Uterus (tissue), 4 donors: Measurements from ENCODE around the gene RMRP. TPM values are rescaled to one million over a fixed set of nuclear protein-coding genes. Genes with fewer than 3 reads are reported as not detected.

Source experiments
- DNase-seq, 2 donors: peaks; one replicate each; pipeline ENCODE4 v3.0.0-alpha.2; 2019 to 2020
- H3K27ac ChIP-seq, 2 donors: fragments of 200-600 bp; sonication (generic); 1 replicate in 1 of 2; 2 replicates in 1 of 2; pipeline ENCODE4 v1.5.1; 2016 to 2018
- H3K27me3 ChIP-seq, 2 donors: fragments of 200-600 bp; sonication (generic); one replicate each; pipeline ENCODE4 v1.5.1; 2018 to 2019; ENCODE audit warnings: control low read depth in 1 of 2
- H3K36me3 ChIP-seq, 2 donors: fragments of 200-600 bp; sonication (generic); one replicate each; pipeline ENCODE4 v1.5.1; 2019; ENCODE audit warnings: control low read depth in 1 of 2
- H3K4me1 ChIP-seq, 2 donors: fragments of 200-600 bp; sonication (generic); one replicate each; pipeline ENCODE4 v1.5.1; 2018 to 2019; ENCODE audit warnings: control low read depth in 1 of 2
- H3K4me3 ChIP-seq, 2 donors: fragments of 200-600 bp; sonication (generic); 1 replicate in 1 of 2; 2 replicates in 1 of 2; pipeline ENCODE4 v1.5.1; 2018 to 2019; ENCODE audit warnings: mild to moderate bottlenecking in 1 of 2
- H3K9me3 ChIP-seq, 2 donors: fragments of 200-600 bp; sonication (generic); one replicate each; pipeline ENCODE4 v1.5.1; 2019; ENCODE audit warnings: control low read depth in 1 of 2
- POLR2A ChIP-seq, 2 donors: fragments of 450-650 bp; IDR thresholded peaks; one replicate each; pipeline ENCODE4 v1.6.1; 2016; ENCODE audit warnings: antibody characterized with exemption in 2 of 2, mild to moderate bottlenecking in 1 of 2, moderate library complexity in 1 of 2
- intact Hi-C: fragments of 100-400 bp; cut with DNase I; formaldehyde crosslinking; loops from one replicate; pipeline ENCODE4 v1.15.1; 2023; ENCODE audit warnings: low total_unique reads
- total RNA-seq, 4 donors: library from RNA; depleted of rRNA in 3 of 4; stranded (reverse); fragments of >200 nt in 3 of 4; gene quantifications; one replicate each; pipeline versions ENCODE4 v1.1.0 to v1.2.4, GENCODE V29; 2014 to 2023
- TF ChIP-seq, protein P1 (sequence below), 4 experiments: fragments of 200-600 bp in 2 of 4; fragments of 450-650 bp in 2 of 4; sonication (generic) in 2 of 4; IDR thresholded peaks; one replicate each; pipeline ENCODE4 v1.5.1; 2016 to 2019; ENCODE audit warnings: antibody characterized with exemption in 4 of 4, mild to moderate bottlenecking in 2 of 4, moderate library complexity in 1 of 4
- donor health status: DM: yes; HTN: yes; CAD: no.

RMRP gene
- total RNA-seq, 4 donors from 2014 or later = 2,632 to 57,722 (median 9,015) TPM

DNA sequence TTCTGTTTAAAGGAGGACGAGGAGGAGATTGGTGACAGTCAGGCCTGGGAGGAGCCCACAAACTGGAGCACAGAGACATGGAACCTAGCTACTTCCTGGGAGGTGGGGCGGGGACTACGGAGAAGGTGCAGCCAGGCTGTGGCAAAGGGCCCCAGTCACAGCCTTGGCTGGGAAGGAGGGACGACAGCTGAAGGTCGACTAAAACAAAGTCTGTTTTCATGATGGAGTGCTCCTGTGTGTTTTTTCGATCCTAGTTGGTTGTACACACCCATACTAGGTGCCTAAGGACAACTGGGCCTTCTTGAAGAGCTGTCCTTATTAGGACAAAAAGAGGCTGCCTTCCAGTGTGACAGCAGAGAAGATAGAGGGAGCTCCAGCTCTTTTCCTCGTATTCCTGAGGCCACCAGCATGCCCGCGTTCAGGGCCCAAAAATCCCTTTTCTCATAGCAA, 3.2 kb upstream of the RMRP start:
- Histone ChIP-seq H3K36me3 (no peaks in the 10 kb centered on the region), H3K9me3 (no peaks in the 10 kb centered on the region), H3K27me3 (no peaks in the 10 kb centered on the region), H3K4me3 (no peak overlapping the region), H3K4me1 (peaks cover 0 to 6% of the 10 kb centered on the region in 2 donors), H3K27ac (peak overlapping the region; percentile 96 to 99)
- peak in 1 of 2 donors; percentile 36 for DNase-seq
- intact Hi-C loops = no loop called here
- TF ChIP-seq, protein P1, sequence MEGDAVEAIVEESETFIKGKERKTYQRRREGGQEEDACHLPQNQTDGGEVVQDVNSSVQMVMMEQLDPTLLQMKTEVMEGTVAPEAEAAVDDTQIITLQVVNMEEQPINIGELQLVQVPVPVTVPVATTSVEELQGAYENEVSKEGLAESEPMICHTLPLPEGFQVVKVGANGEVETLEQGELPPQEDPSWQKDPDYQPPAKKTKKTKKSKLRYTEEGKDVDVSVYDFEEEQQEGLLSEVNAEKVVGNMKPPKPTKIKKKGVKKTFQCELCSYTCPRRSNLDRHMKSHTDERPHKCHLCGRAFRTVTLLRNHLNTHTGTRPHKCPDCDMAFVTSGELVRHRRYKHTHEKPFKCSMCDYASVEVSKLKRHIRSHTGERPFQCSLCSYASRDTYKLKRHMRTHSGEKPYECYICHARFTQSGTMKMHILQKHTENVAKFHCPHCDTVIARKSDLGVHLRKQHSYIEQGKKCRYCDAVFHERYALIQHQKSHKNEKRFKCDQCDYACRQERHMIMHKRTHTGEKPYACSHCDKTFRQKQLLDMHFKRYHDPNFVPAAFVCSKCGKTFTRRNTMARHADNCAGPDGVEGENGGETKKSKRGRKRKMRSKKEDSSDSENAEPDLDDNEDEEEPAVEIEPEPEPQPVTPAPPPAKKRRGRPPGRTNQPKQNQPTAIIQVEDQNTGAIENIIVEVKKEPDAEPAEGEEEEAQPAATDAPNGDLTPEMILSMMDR (IDR thresholded peaks at IDR 0.05) = peak; percentile 37 to 62 (median 52)
- no peak for TF ChIP-seq POLR2A (IDR thresholded peaks at IDR 0.05)

DNA sequence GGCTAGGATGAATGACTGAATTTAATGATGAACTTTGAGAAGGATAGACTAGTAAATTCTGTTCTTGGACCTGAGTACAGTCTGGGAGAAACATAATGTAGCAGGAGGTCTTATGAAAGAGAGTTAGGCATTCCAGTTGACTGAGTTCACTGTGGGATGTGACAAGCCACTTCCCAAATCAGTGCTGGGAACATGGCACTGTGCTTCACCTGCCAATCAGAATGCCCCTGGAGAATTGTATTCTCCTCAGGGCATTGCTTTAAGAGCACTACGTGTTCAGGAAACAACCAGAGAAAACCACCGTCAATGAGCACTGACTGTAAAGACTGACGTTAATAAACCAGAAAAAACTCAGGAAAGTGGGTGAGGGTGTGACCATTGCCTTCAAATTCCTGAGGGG, 1.5 kb upstream of the RMRP start:
- intact Hi-C loops = loop anchor here (5.0 kb wide), 1 partner anchor 73 kb away; the partner anchor contains the start of genes CREB3 and TLN1
- peak in 1 of 2 donors; percentile 19 for TF ChIP-seq POLR2A (IDR thresholded peaks at IDR 0.05)
- TF ChIP-seq, protein P1 (IDR thresholded peaks at IDR 0.05) = no peak
- Histone ChIP-seq H3K36me3 (no peaks in the 10 kb centered on the region), H3K27me3 (no peaks in the 10 kb centered on the region), H3K9me3 (no peaks in the 10 kb centered on the region), H3K4me1 (peaks cover 0 to 6% of the 10 kb centered on the region in 2 donors), H3K27ac (peak overlapping the region; percentile 96 to 99), H3K4me3 (peak overlapping the region; percentile 82 to 100)
- DNase-seq = peak in 1 of 2 donors; percentile 32

DNA sequence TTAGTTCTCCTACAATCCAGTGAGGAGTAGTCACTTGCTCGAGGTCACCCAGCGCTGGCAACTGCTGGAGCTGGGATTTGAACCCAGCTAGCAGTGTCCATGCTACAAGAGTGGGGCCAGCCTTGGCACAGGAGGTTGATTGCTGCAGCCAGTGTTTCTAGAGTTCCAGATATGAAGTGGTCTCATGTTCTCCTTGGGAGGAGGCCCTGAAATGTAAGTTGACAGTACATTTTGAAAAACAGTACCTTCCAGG, 1.1 kb upstream of the RMRP start:
- H3K36me3 ChIP-seq = no peaks in the 10 kb centered on the region
- H3K4me1 ChIP-seq = peaks cover 0 to 6% of the 10 kb centered on the region in 2 donors
- peak; percentile 53 to 54 for DNase-seq
- H3K9me3 ChIP-seq = no peaks in the 10 kb centered on the region
- peak overlapping the region; percentile 96 to 99 for H3K27ac ChIP-seq
- no peaks in the 10 kb centered on the region for H3K27me3 ChIP-seq
- intact Hi-C loops = loop anchor here (5.0 kb wide), 1 partner anchor 73 kb away; the partner anchor contains the start of genes CREB3 and TLN1
- no peak for TF ChIP-seq POLR2A (IDR thresholded peaks at IDR 0.05)
- TF ChIP-seq, protein P1 (IDR thresholded peaks at IDR 0.05) = no peak
- H3K4me3 ChIP-seq = peak overlapping the region; percentile 82 to 100

DNA sequence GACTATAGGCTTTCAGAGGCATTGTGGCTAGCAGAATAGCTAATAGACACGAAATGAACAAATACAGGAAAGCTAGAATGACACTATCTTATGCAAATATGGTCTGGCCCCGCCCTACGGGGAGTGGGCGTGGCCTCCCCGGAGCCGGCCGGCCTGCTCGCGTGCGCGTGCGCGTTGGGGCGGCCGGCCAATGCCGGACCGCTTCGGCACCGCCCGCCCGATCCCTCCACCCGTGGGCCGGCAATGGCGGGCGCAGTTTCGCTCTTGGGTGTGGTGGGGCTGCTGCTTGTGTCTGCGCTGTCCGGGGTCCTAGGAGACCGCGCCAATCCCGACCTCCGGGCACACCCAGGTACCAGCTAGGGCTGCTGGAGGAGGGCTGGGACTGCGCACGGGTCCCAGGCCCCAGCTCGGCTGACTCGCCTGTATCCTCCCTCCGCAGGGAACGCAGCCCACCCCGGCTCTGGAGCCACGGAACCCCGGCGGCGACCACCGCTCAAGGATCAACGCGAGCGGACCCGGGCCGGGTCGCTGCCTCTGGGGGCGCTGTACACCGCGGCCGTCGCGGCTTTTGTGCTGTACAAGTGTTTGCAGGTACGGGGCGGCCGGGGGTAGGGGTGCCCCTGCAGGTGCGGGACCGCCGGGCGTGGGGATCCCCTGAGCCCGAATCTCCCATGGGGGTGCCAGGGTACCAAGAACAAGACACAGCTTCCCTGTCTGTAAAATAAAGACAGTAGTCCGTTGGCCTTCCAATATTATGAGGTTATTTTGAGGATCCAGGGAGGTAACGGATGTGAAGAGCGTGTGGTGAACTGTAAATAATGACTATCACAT, 533 bp upstream of the RMRP start, which contains the start of gene CCDC107:
Gene CCDC107 (plus strand): TSS at position 156 of the 831 bp plus-strand sequence. CDS start 88 bp downstream, at position 244.
- no peaks in the 10 kb centered on the region for H3K9me3 ChIP-seq
- peak; percentile 95 to 98 for TF ChIP-seq POLR2A (IDR thresholded peaks at IDR 0.05)
- TF ChIP-seq, protein P1 (IDR thresholded peaks at IDR 0.05) = peak; percentile 43 to 68 (median 64)

More for the DNA sequence above, 533 bp upstream of the RMRP start, which contains the start of gene CCDC107:
- intact Hi-C loops = loop anchor here (5.0 kb wide), 1 partner anchor 74 kb away; the partner anchor contains the start of genes CREB3 and TLN1
- peaks cover 0 to 6% of the 10 kb centered on the region in 2 donors for H3K4me1 ChIP-seq
- peak within 1 kb of the TSS; percentile 82 to 100 for H3K4me3 ChIP-seq
- no peaks in the 10 kb centered on the region for H3K27me3 ChIP-seq
- H3K27ac ChIP-seq = peak within 1 kb of the TSS; percentile 96 to 99
- DNase-seq = peak; percentile 81 to 86
- H3K36me3 ChIP-seq = no peaks in the 10 kb centered on the region
